T-helper 1 cell treated with Interleukin-12 subunit alpha and Interleukin-12 subunit beta and Interleukin-4 antibody, amounts not matched to agents 30 ng/mL and 1 ng/mL, for 36 hours (primary cell): ENCODE results near the gene AVPR2. TPM values are rescaled to one million over a fixed set of nuclear protein-coding genes. Genes with fewer than 3 reads are reported as not detected.

Source experiments
- intact Hi-C: fragments of 100-400 bp; cut with micrococcal nuclease; formaldehyde crosslinking; loops from one replicate; pipeline ENCODE4 v1.15.1; 2024
- total RNA-seq: library from RNA; stranded (reverse); gene quantifications from 2 replicates; pipeline ENCODE4 v1.2.3, GENCODE V29; 2022

AVPR2 gene
- total RNA-seq, 1 donor from 2014 or later = not detected

DNA sequence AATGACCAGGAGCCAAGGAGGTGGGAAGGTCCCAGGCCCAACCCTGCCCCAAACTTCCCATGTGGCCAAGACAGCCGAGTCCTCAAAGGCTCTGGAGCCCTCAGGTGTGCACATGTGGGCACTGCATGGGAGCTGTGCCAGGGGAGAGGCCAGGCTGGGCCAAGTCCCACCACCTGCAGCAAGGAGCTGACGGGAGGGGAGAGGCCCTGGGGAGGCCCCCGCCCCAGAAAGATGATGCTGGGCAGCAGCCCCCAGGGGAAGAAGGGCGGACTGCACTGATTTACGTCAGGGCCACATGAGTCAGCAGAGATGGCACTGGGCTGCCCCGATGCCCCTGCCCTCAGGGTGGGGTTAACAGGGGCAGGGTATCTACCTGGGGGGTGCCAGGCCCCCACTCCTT, 19.9 kb upstream of the AVPR2 start:
- intact Hi-C loops = no loop called here

DNA sequence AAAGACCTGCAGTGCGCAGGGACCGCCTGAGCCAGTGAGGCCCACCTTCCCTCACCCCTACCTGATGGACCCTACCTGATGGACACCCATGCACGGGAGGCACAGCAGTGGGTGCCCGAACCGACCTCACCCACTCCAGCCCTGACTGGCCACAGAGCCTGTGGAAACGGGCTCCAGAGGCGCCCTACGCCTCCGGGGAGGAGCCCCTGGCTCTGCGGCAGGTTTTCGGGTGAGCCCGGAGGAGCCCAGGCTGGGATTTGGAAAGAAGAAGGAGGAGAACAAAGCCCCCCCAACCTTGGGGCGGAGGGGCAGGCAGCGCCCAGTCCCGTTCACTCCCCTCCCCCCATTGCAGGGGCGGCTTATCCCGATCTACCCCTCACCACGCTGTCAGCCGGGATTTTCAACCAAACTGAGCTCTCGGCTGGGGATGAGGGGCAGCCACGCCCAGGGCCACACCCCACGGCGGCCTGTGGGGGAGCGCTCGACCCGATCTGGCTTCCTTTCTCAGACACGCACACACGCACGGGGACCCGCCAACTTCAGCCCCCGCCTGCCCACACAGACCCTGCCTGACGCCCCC, 19.2 kb upstream of the AVPR2 start:
- intact Hi-C loops = loop anchor here (5.0 kb wide), 1 partner anchor 42 kb away; the partner anchor contains the start of gene ARHGAP4

DNA sequence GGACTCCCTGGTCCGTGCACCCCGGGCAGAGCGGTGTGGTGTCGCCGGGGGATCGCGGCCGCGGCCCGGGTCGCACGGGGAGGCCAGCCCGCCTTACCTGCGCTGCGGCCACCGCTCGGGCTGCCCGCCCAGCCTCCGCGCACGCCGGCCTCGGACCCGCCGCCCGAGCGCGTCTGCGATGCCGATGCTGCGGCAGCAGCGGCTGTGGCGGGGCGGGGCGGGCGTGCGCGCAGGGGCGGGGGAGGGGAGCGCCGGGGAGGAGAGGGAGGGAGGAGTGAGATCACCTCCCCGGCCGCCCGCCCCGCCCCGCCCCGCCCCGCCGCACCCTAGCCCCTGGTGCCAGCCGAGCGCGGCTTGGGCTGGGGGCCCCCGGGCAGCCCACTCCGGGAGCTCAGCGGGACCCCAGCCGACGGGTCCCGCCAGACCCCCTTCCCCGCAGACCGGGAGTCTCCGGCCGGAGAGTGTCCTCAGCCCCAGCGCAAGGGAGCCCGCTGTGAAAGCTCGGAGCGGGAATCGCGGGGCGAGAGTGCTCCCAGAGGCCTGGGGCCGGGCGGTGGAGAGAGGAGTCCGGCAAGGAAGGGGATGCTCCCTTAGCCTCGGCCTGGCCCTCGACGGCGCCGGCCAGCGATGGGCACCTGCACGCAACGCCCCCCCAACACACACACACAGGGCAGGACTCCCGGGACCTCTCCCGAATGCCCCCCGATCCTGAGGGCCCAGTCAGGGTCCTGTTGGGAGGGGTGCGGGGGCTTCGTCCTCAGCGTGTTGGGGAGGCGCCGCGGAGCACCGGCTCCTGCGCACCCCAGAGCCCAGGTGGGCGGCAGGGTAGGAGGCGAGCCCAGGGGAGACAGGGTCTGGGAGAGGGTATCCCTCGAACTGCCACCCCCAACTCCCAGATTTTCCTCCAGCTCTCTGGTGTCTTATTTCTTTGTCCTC, 18.2 kb upstream of the AVPR2 start, which contains the start of gene L1CAM:
Gene L1CAM, minus strand, starts transcription at position 206 of the 936 bp plus-strand sequence. CDS start 10,337 bp downstream, outside the sequence.
- intact Hi-C loops = loop anchor here (5.0 kb wide), 1 partner anchor 41 kb away; the partner anchor contains the start of gene ARHGAP4

DNA sequence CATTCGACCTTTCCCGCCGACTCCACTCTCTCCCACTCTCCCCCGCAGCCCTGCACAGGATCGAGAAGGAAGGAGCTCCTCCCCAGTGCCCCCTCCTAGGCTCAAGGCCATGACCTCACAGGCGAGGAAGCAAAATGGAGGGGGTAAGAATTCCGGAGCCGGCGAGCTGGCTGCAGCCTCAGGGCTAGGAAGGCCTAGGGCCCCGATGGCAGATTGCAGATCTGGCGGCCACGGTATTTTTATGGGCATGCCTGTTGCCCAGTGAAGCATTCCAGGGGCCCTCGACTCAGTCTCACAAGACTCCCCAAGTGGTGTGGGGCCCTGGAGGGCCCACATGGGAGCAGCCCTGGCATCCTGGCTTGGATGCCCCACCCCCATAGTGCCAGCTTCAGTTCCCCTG, 17.6 kb upstream of the AVPR2 start:
- intact Hi-C loops = loop anchor here (5.0 kb wide), 1 partner anchor 40 kb away; the partner anchor contains the start of gene ARHGAP4

DNA sequence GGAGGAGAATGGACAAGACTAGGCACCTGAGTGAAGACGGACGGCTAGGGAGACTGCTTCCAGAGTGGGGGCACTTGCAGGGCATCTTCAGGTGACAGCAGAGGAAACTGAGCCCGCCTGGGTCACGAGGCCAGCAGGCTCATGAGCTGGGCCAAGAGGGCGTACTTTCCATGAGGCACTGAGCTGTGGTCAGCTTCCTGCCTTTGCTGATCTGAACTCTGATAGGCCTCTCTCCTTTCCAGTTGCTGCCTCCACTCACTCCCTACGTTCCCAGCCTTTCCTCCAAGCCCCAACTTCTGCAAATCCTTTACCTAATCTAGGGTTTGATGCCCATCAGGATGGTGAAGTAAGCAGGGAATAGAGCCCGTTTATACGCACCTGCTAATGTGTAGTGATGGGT, 17.1 kb upstream of the AVPR2 start:
- intact Hi-C loops = loop anchor here (5.0 kb wide), 1 partner anchor 40 kb away; the partner anchor contains the start of gene ARHGAP4

DNA sequence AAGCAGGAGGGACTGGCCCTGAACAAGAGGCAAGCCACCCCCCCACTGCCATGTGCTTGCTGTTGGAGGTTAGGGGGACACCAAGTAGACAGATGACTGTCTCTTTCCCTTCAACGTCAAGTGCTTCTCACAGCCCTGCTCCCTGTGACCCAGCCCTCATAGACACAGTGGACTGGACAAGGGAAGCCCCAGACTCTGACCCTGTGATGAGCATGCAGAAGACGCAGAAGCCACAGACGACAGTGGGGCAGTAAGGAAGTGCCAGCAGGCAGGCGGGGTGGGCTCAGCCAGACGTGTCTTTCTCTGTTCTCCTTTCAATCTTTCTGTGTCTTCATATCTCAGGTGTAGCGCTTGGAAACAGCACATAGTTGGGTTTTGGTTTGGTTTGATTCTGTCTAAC, 16.1 kb upstream of the AVPR2 start:
- intact Hi-C loops = loop anchor here (5.0 kb wide), 1 partner anchor 39 kb away; the partner anchor contains the start of gene ARHGAP4

DNA sequence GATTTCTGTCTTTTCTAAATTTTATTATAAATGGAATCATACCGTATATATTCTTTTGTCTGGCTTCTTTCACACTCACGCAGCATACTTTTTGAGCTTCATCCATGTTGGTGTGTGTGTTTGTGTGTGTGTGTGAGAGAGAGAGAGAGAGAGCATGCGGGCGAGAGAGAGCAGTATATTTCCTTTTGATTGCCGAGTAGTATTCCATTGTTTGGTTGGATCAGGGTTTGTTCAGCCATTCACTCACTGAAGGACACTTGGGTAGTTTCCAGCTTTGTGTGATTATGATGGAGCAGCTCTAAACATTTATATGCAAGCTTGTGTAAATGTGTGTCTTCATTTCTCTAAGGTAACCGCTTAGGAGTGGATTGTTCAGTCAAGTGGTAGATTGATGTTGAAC, 15.3 kb upstream of the AVPR2 start:
- intact Hi-C loops = loop anchor here (5.0 kb wide), 1 partner anchor 38 kb away; the partner anchor contains the start of gene ARHGAP4

DNA sequence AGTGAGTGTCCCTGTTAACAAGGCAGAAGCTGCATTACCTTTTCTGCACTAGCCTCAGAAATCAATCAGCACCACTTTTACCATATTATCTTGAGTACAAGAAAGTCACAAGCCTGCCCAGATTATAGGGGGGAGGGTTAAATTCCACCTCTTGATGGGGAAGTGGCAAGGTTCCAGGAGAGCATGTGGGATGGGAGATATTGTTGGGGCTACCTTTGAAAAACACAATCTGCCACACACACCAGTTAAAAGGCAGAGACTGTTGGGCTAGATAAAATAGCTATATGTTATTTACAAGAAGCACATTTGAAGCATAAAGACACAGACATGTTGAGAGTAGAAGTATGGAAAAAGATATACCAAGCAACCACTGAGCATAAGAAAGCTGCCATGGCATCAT, 6.6 kb upstream of the AVPR2 start:
- intact Hi-C loops = no loop called here

DNA sequence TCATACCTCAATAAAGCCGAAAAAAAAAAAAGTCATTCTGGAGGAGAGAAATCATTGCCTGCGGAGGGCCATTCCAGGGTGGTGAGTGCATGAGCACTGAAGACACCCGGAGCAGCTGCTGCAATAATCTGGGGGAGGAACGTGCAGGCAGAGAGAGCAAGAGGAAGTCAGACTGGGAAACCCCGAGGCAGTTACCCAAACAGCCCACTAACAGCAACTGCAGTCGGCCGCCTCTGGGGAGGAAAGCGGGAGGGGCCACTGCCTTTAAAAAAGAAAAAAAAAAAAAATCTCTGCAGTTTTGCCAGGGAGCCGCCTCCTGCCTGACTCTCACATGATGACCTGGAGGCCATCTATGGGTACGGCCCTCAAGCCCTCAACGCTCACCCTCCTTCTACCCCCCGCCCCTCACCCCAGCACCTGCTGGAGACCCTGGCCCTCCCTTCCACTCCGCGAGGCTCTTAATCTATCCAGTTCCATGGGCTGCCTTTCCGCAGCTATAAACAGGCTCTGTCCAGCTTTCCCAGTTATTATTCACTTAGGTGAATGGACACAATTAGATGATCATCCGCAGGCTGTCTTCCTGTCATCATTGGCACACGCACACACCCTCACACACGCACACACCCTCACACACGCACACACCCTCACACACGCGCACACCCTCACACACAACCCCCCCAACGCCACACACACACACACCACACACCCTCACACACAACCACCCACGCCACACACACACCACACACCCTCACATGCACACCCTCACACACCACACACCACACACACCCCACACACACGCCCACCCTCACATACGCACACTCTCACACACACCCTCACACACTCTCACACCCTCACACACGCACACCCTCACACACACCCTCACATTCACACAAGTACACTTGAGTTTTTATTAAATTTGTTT, 3.4 kb upstream of the AVPR2 start:
- intact Hi-C loops = loop anchor here (2.0 kb wide), 2 partner anchors 24 to 46 kb away; no protein-coding TSS in a partner anchor

DNA sequence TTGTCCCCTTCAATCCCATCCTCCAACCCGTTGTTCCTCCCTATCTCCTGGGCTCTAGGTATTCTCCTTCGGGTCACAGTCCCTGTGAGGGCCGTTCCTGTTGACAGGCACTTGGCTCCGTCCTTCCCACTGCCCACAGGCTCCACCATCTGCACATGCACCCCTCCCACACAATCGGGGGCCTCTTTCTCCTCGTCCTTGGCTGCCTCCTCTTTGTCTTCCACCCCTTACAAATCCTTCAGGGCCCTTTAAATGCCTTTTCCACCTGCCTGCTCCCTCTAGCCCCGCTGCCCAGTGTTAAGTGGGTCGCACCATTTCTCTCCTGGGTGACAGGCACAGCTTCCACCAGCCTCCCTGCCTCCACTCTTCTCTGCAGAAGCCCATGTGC, 2.7 kb upstream of the AVPR2 start:
- intact Hi-C loops = loop anchor here (2.0 kb wide), 2 partner anchors 23 to 45 kb away; no protein-coding TSS in a partner anchor

DNA sequence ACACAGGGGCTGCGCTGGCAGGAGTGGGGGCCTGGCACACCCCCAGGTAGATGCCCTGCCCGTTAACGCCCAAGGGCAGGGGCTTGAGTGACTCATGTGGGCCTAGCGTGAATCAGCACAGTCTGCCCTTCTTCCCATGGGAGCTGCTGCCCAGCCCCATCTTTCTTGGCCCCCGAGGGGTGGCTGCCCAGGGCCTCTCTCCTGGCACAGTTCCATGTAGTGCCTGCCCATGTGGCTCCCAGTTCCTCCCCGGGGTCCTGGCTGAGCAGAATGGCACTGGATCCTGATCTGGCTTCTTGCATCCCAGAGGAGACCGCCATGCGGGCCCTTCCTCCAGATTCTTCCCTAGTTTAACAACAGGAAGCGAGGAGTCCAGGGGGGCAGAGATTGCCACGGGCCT, 2.1 kb upstream of the AVPR2 start:
- intact Hi-C loops = no loop called here

DNA sequence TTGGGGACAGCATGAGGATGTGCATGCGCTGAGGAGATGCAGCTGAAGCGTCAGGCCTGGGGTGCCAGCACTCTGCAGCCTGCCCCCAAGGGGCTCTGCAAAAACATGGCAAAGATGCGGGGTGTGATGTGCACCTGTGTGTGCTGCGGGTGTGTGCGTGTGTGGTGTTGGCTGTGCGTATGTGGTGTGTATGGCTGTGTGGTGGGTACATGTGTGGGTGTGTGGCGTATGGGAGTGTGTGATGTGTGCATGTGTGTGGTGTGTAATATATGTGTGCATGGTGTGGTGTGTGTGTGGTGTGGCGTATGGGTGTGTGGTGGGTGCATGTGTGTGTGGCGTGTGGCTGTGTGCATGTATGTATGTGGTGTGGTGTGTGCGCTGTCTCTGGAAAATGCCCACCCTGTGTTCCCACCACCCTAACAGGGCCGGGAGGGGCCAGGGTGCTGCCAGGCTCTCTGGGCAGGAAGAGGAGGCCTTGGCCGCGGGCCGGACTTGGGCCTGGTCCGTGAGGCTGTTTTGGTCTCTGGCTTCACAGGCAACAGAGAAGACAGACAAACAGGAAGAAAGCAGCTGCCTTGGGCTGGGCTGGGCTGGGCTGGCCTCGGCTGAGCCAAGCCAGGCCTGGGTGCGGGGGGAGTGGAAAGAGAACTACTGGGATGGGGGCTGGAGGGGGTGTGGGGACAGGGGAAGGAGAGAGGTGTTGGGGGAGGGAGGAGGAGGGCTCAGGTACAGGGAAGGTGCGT, 1.1 kb upstream of the AVPR2 start:
- intact Hi-C loops = no loop called here

DNA sequence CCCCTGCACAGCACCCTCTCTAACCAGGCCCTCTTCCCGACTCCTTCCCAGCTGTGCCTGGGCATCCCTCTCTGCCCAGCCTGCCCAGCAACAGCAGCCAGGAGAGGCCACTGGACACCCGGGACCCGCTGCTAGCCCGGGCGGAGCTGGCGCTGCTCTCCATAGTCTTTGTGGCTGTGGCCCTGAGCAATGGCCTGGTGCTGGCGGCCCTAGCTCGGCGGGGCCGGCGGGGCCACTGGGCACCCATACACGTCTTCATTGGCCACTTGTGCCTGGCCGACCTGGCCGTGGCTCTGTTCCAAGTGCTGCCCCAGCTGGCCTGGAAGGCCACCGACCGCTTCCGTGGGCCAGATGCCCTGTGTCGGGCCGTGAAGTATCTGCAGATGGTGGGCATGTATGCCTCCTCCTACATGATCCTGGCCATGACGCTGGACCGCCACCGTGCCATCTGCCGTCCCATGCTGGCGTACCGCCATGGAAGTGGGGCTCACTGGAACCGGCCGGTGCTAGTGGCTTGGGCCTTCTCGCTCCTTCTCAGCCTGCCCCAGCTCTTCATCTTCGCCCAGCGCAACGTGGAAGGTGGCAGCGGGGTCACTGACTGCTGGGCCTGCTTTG, 1.1 kb downstream of the AVPR2 start:
- intact Hi-C loops = no loop called here

DNA sequence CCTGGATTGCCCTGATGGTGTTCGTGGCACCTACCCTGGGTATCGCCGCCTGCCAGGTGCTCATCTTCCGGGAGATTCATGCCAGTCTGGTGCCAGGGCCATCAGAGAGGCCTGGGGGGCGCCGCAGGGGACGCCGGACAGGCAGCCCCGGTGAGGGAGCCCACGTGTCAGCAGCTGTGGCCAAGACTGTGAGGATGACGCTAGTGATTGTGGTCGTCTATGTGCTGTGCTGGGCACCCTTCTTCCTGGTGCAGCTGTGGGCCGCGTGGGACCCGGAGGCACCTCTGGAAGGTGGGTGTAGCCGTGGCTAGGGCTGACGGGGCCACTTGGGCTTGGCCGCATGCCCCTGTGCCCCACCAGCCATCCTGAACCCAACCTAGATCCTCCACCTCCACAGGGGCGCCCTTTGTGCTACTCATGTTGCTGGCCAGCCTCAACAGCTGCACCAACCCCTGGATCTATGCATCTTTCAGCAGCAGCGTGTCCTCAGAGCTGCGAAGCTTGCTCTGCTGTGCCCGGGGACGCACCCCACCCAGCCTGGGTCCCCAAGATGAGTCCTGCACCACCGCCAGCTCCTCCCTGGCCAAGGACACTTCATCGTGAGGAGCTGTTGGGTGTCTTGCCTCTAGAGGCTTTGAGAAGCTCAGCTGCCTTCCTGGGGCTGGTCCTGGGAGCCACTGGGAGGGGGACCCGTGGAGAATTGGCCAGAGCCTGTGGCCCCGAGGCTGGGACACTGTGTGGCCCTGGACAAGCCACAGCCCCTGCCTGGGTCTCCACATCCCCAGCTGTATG, 1.8 kb downstream of the AVPR2 start:
- intact Hi-C loops = no loop called here

DNA sequence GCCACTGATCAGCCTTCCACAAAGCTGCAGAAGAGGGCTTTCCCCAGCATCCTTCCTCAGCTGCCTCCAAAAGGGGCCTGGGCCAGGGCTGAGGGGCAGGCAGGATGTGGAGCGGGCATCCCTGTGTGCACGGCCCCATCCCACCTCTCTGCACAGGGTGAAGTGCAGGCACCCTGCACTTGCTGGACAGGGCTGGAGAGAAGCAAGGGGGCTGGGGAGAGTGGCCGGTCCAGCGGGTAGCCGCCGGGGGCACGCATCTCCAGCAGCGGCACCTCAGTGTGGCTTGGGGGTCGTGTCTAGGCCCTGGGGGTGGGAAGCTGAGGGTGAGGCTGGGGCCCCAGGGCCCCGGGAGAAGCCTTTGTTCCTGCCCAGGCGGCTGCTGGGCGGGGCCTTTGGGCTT, 3.0 kb downstream of the AVPR2 start:
- intact Hi-C loops = no loop called here

DNA sequence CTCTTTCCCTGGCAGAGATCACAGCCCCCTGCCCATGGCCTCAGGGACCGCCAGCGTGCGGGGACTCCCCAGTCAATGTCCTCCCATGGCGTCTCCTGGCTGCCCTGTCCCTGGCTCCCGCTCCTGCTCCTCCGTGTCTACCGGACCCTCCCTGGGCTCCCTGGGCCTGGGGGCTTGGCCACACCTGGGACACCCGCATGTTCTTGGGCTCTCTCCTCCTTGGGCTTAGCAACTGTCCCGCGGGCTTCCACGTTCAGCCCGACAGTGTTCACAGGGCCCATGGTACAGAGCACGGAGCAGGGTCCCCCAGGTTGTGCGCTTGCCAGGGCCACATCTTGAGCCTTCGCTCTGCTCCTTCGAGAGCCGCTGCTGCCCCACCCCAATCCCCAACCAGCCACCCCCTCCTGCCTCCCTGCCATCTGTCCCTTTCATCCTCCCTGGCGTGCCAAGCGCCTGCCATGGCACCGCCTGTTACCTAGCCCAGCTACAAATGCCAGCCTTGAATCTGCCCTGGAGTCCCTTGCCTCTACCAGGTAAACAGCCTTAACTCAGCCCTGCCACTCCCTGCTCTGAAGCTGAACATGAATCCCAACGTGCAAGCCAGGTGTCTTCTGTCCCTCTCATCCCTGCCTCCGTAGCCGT, 3.9 kb downstream of the AVPR2 start:
- intact Hi-C loops = no loop called here

DNA sequence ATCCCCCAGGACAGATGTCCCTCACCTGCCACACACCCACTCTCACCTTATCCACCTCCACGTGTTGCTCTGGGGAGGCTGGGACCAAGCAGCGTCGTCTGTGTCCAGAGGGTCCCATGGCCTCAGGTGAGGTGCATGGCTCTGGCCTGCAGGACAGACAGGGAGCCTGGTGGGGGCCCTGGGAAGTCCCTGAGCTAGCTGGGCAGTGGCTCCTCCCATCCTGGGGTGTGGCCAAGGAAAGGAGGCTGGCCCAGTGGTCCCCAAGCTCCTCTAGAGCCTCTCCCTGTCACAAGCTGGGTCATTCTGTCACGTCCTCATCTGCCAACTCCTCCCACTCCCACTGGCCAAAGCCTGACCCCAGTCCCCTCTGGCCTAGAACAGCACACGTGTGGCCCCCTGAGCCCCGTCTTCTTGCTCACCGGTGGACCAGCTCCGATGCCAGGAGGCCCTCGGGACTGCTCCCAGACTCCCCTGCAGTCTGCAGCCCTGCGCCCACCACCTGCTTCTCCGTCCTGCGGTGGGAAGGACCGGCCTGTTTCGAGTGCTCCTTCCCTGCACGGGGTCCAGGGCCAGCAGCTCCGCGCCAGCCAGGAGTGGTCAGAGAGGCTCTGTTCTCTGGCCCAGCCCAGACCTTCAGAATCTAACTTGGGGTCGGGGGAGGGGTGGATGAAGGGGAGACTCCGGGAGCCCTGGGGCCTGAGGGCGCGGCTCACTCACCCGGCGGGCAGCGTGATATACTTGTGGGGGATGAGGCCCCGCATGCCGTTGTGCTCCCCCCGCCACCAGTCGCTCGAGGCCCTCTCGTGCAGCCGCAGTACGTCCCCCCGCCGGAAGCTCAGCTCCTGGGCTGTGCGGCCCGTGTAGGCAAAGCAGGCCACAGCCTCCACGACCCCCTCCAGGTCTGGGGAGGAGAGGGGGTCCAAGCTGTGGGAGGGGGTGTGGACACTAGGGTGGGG, 4.8 kb downstream of the AVPR2 start:
- intact Hi-C loops = no loop called here
